HL-60 (cell line): ENCODE results near the gene ST6GAL1.

ENCODE experiments used
- TF ChIP-seq, protein P1 (sequence below): IDR thresholded peaks from one replicate; pipeline ENCODE4 v1.5.1; 2011; ENCODE audit warnings: low read length, control low read depth, inconsistent platforms; ENCODE audit not compliant: insufficient read depth
- TF ChIP-seq, protein P2 (sequence below): IDR thresholded peaks from 2 replicates; pipeline ENCODE4 v1.6.1; 2012; ENCODE audit warnings: low read depth; ENCODE audit not compliant: insufficient replicate concordance

DNA sequence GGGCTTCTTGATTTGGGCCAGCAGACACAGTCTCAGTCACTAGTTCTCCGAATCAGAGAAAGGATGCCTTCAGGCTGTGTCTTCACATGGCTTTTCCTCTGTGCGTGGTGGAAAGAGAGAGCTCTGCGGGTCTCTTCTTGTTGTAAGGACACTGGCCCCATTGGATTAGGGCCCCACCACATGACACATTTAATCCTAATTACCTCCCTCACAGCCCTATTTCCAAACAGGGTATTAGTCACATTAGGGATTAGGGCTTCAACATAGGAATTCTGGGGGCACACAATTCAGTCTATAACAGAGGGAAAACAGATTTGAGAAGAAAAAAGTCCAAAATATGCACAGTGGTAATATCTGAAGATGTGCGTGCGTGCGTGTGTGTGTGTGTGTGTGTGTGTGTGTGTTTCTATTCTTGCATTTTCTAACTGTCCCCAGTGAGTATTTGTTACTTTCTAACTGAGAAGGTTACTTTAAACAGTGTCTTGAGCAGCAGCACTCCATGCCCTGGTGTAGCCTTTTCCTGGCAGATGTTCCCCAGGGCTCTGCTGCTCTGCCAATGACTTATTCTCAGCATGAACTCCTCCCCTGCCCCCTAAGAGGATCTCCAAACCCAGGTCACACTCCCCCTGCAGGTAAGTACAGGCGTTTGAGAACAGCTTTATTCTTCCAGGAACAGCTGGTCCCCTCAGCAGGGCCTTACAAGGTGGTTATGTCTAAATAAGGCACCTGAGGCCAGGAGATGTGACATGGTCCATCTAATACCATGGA is 136.1 kb downstream of the ST6GAL1 start:
- TF ChIP-seq, protein P1, sequence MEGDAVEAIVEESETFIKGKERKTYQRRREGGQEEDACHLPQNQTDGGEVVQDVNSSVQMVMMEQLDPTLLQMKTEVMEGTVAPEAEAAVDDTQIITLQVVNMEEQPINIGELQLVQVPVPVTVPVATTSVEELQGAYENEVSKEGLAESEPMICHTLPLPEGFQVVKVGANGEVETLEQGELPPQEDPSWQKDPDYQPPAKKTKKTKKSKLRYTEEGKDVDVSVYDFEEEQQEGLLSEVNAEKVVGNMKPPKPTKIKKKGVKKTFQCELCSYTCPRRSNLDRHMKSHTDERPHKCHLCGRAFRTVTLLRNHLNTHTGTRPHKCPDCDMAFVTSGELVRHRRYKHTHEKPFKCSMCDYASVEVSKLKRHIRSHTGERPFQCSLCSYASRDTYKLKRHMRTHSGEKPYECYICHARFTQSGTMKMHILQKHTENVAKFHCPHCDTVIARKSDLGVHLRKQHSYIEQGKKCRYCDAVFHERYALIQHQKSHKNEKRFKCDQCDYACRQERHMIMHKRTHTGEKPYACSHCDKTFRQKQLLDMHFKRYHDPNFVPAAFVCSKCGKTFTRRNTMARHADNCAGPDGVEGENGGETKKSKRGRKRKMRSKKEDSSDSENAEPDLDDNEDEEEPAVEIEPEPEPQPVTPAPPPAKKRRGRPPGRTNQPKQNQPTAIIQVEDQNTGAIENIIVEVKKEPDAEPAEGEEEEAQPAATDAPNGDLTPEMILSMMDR: no peak
- TF ChIP-seq, protein P2, sequence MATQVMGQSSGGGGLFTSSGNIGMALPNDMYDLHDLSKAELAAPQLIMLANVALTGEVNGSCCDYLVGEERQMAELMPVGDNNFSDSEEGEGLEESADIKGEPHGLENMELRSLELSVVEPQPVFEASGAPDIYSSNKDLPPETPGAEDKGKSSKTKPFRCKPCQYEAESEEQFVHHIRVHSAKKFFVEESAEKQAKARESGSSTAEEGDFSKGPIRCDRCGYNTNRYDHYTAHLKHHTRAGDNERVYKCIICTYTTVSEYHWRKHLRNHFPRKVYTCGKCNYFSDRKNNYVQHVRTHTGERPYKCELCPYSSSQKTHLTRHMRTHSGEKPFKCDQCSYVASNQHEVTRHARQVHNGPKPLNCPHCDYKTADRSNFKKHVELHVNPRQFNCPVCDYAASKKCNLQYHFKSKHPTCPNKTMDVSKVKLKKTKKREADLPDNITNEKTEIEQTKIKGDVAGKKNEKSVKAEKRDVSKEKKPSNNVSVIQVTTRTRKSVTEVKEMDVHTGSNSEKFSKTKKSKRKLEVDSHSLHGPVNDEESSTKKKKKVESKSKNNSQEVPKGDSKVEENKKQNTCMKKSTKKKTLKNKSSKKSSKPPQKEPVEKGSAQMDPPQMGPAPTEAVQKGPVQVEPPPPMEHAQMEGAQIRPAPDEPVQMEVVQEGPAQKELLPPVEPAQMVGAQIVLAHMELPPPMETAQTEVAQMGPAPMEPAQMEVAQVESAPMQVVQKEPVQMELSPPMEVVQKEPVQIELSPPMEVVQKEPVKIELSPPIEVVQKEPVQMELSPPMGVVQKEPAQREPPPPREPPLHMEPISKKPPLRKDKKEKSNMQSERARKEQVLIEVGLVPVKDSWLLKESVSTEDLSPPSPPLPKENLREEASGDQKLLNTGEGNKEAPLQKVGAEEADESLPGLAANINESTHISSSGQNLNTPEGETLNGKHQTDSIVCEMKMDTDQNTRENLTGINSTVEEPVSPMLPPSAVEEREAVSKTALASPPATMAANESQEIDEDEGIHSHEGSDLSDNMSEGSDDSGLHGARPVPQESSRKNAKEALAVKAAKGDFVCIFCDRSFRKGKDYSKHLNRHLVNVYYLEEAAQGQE: no peak
